Head of caudate nucleus (tissue), 42 donors: ENCODE measurements around the gene BANP.
"Not testable (repeated sequence)": the region's sequence is repeated elsewhere in the genome, so short reads cannot be mapped to it uniquely, and the experiment has no call there.

ENCODE experiments used
- DNase-seq, 42 donors: peaks; one replicate each; pipeline versions ENCODE4 v3.0.0 to v3.0.0-alpha.2; 2020 to 2021; ENCODE audit warnings: mixed read lengths in 7 of 42
- intact Hi-C: fragments of 100-400 bp; cut with DNase I; formaldehyde crosslinking; loops from one replicate; pipeline ENCODE4 v1.15.0; 2022

BANP gene

DNA sequence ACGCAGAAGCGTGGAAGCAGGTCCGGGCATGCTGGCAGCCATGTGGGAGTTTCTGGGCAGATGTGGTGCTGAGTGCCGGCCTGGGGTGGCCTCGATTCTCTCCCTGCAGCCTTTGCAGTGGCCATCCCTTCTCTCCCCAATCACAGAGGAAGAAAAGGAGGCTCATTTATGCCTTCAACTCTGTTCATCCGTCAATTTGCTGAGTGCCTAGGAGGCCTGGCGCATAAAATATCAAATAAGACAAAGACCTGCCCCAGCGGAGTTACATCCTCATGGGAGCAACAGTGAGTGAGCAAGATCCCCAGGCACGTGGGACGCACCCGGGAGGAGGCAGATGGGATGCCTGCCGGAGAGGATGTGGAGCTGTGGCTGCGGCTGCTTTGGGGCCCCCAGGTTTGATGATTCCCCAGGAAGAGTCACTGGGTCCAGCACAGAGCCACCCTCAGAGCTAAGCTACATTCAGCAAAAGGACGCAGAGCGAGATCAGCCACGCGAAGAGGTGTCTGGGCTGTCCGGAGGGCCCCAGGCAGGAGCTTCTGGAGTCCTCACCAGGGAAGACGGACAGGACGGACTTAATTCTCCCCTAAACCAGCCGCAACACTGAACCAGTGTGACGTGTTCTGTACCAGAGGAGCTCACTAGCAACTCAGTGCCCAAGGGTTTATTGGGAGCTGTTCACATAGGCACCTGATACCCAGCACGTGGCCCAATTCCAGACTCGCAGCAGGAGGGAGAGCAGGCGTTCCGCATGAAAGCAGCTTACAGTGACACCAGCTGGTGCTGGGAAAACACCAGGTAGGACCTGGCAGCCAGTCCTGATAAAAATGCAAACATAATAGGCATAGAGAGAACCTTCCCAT, 26.2 kb upstream of the BANP start:
- intact Hi-C loops: no loop called here
- DNase-seq: no peak

DNA sequence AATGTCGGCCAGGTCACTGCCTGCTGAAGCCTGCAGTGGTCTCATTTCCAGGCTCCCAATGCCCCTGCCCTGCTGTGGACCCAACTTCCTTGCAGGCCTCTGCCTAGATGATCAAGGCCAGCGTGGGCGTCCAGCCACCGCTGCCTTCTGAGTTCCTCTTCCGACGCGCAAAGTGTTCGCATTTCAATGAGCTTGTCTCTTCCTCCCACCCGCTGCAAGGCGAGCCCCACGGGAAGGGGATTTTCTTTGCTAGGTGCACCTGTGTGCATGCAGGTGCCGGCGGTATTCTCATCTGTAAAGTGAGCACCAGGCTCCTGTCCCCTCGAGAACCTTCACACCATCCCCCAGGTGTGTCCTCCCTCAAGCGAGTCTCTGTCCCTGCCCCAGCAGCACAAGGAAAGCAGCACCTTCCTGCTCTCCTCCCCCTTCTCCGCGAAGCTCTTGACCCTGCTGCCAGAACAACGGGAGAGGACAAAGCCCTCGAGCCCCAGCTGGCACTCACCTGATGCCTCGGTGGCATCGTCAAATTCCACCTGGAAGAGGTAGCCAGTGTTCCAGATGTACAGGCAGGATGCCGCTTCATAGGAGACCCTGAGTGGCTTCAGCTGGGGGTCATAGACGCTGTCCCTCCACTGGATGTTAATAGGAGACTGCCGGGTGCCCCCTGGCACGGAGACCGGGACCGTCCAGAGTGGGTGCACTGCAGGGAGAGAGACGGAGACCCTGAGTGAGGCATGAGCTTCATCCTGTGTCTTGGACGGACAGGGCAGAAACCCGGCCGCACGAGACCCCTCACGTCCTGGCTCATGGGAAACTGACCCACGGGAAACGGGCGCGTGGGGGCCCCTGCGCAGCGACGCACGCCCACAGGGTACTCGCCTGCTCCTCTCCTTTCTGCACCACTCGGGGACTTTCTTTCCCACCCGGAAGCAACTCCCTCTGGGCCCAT, 24.7 kb upstream of the BANP start:
- peak in 29 of 42 donors; percentile 23 to 67 (median 38) for DNase-seq
- intact Hi-C loops: no loop called here

DNA sequence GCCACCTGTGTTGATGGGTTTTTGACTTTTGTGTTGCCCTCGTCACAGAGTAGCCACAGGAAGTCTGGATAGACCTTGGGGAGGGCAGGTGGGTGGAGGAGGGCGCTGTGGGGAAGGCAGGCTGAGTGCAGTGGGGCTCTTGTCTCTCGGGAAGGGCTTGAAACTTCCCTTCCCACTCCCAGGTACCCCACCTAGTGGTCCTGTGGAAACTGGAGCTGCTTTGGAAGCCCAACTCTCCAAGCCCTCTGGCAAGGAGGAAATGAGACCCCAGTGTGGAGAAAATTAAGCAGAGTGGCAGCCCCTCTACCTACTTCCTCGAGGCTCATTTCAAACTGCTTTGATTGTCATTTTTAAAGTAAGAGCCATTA, 24.1 kb upstream of the BANP start:
- intact Hi-C loops: no loop called here
- no peak for DNase-seq

DNA sequence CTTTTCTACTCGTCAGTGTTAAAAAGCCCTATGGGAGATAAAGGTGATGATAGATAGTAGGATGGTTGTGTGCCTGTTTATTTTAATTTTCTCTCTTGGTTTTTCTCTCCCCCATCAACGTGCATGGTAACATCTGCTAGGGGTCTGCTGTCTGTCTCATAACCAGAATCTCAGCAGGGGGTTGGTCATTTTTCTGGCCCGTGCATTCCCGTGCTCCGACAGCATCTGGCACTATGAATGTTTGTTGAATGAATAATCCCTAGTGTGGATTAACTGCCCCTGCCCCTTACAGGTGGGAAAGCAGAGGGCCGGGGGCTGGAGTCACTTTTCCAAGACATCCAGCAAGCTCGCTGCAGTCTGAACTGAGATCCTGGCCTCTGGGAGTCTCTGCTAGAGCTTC, 21.2 kb upstream of the BANP start:
- DNase-seq: no peak
- intact Hi-C loops: no loop called here

DNA sequence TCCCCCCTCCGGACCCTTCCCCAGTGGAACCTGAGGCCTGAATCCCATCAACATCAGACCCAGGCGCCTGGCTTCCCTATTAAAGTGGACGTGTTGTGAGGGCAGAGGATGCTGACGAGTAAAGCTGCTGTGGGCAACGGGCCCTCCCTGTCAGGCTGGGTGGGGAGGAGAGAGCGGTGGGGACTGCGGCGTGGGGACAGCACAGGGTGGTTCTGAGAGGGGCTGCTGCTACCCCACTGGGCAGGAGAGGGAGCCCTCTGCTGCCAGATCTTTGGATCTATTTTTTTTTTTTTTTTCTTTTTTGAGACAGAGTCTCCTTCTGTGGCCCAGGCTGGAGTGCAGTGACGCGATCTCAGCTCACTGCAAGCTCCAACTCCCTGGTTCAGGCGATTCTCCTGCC, 20.8 kb upstream of the BANP start:
- intact Hi-C loops: no loop called here
- no peak for DNase-seq

DNA sequence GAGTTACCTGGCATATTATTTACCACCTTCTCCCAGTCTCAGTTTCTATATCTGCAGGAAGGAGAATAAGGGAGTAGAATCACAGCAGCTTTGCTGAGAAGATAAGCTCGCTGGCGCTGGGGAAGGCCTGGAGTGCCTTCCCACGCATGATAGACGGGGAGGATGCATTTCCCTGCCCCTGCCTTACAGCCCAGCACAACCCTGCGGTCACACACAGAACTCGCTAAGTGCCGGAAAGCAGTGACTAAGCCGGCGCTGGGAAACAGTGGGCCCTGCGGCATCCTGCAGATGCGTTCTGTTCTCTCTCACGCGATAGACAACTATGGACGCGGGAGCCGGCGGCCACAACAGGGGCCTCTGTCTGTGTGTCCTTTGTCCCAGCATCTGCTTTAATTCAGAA, 19.7 kb upstream of the BANP start:
- intact Hi-C loops: no loop called here
- DNase-seq: no peak

DNA sequence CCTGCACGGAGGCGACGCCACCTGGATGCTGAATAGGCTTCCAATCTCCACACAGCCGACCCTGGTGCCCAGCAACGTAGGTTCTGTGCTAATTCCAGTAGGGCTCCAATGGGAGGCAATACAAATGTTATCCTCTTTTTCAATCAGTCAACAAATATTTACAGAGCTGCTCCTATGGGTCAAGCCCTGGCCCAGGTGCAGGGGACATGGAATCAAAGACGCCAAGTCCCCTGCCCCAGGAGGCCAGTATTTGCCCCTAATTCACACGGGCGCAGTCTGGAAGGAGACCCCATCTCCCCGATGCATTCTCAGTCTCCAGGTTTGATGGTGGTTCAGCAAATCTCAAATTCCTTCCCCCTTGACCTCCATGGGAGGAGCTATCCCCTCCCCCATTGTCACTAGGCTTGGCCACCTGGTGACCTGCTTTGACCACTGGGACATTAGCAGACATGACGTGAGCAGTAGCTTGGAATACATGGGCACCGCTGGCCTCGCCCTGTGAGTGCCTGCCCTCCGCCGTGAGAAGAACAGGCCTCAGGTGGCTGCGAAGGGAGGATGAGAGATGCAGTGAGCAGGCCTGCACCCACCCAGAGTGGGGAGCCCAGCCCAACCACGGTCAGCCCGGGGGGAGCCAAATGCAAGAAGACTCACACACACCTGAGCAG, 18.6 kb upstream of the BANP start:
- DNase-seq, intact Hi-C loops: not testable (repeated sequence)

DNA sequence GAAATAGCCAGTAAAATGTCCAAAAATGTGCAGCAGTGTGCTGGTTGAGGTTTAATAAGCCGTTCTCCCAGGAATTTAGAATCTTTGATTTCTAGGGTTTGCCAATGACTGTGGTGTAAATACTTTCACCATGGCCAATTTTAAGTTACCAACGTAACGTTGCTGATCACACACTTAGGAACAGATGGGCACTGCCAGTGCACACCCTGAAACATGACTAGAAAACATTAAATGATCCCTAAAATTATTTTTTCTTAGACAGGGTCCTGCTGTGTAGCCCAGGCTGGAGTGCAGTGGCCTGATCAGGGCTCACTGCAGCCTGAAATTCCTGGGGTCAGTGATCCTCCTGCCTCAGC, 18.1 kb upstream of the BANP start:
- intact Hi-C loops: no loop called here
- no peak for DNase-seq

DNA sequence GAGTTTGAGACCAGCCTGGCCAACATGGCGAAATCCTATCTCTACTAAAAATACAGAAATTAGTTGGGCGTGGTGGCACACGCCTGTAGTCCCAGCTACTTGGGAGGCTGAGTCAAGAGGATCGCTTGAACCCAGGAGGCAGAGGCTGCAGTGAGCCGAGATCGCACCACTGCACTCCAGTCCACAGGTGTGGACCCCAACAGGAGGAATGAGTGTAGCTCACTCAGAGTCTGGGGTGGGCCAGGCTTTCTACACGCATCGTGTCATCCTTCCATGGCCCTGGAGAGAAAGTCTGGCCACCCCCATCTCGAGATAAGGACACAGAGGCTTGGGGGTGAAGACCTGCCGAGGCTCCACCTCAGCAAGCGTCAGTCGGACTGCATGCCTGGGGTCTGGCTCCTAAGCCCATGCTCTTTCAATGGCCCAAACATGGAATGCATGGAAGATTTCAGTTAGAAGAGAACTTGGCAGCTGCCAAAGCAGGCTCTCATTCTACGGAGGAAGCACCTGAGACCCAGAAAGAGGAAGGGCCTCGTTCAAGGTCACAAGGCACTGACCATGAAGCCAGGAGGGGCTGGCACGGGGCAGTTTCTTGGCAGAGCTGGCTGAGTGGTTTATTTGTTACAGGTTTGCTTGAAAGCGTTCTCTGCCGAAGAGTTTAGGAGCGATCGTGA, 16.3 kb upstream of the BANP start:
- DNase-seq, intact Hi-C loops: not testable (repeated sequence)

DNA sequence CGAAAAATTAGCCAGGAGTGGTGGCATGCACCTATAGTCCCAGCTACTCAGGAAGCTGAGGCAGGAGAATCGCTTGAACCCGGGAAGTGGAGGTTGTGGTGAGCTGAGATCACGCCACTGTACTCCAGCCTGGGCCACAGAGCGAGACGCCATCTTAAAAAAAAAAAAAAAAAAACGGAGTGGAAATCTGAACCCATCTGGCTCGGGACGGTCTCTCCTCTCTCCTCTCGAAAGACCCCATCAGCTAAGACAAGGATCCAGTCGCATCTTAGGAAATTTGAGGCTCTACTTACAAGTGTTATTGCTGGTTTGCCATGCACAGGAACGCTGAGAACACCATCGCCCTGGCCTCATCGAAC, 15.2 kb upstream of the BANP start:
- DNase-seq, intact Hi-C loops: not testable (repeated sequence)

DNA sequence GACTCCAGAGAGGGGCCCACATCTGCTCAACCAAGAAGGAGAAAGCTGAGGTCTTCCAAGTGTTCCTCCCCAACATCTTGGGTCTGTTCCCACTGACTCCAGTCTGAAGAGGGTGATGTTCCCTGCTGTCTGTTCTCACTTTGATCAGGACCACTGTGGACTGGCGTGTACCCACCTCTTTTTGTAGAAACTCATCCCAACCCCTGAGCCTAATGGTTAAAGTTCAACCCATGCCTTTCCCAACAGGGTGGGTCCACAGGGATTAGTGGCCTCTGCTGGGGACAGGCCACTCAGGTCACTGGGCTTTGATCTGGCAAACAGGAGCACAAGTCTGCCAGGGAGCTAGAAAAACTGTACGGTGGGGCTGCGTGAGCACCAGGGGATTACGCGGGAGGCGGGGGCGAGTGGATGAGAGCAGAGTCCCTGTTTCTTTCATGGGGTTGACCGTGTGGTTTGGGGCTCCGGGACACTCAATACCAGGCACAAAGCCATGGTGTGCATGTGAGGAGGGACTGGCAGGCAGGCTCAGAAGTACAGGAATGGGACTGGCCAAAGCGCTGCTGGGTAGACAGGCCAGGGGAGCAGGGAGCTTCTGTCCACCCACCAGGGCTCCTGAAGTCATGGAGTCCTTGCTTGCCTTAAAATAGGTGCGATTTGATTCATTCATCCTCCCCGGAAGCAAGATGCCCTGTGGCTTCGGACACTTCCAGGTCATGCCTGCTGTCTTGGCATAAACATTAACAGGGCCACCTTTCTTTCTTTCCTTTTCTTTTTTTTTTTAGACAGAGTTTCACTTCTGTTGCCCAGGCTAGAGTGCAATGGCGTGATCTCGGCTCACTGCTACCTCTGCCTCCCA, 14.6 kb upstream of the BANP start, which contains the start of gene CA5A:
CA5A (minus strand) TSS at position 155 of the 856 bp plus-strand sequence; CDS start at position 76, 79 bp downstream.
- DNase-seq: no peak
- intact Hi-C loops: no loop called here

DNA sequence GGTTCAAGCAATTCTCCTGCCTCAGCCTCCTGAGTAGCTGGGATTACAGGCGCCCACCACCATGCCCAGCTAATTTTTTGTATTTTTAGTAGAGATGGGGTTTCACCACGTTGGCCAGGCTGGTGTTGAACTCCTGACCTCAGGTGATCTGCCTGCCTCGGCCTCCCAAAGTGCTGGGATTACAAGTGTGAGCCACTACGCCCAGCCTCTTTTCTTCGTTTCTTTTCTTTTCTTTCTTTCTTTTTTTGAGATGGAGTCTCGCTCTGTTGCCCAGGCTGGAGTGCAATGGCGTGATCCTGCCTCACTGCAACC, 14.0 kb upstream of the BANP start:
- DNase-seq, intact Hi-C loops: not testable (repeated sequence)

DNA sequence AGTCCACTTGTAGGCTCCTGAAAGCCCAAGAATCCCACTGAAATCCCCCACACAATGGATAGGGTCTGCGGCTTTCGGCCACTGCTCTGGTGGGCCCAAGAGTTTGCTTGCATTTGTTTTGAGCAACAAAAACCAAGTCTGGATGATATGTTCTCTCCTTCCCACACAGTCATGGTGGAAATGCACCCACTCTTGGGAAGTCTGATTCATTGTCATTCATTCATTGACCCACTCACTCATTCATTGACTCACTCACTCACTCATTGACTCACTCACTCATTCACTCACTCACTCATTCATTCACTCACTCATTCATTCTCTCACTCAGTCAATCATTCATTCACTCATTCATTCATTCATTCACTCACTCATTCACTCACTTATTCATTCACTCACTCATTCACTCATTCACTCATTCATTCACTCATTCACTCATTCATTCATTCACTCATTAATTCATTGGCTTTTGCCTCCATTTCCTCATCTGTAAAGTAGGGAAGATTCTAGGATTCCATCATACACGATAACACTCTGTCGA, 12.8 kb upstream of the BANP start:
- intact Hi-C loops: no loop called here
- DNase-seq: no peak

DNA sequence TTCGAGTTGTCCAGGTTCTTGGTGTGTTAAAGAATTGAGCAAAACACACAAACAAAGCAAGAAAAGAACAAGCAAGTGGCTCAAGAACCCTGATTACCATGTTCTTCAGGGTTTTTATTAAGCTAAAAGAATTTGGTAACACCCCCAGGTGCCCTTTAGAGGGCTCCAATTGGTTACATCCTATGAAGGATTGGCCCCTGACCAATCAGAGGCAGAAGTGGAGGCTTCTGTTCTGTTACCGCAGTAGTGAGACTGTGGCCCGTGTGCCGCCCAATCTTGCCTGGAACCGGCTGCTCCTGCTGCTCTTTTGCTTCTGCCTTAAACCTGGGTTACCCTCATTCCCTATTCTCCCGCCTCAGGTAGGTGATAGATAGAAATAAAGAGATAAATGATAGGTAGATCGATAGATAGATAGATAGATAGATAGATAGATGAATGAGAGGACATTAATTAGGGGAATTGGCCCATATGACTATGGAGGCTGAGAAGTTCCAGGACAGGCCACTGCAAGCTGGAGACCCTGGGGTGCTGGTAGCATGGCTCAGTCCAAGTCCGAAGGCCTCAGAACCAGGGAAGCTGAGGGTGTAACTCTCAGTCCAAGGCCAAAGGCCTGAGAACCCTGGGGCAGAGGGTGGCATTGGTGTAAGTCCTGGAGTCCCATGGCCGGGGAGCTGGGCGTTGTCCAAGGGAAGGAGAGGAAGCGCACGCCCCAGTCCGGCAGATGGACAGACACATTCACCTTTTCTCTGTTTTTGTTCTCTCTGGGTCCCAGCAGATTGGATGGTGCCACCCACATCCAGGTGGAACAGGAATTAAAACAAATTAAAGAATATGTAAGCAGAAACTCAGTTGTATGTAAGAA, 11.4 kb upstream of the BANP start:
- intact Hi-C loops: no loop called here
- no peak for DNase-seq

DNA sequence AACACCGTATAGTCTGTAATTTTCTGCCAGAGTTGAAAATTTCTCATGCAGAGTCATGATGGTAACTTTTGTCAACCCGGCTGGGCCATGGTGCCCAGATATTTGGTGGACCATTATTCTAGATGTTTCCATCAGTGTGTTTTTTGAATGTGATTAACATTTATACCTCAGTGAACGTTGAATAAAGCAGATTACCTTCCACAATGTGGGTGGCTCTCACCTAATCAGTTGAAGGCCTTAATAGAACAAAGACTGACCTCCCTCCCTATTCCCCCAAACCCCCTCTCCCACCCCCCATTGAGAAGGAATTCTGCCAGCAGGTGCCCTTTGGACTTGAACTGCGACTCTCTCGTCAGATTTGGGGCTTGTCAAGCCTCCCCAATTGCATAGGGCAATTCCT, 8.6 kb upstream of the BANP start:
- no peak for DNase-seq
- intact Hi-C loops: no loop called here

DNA sequence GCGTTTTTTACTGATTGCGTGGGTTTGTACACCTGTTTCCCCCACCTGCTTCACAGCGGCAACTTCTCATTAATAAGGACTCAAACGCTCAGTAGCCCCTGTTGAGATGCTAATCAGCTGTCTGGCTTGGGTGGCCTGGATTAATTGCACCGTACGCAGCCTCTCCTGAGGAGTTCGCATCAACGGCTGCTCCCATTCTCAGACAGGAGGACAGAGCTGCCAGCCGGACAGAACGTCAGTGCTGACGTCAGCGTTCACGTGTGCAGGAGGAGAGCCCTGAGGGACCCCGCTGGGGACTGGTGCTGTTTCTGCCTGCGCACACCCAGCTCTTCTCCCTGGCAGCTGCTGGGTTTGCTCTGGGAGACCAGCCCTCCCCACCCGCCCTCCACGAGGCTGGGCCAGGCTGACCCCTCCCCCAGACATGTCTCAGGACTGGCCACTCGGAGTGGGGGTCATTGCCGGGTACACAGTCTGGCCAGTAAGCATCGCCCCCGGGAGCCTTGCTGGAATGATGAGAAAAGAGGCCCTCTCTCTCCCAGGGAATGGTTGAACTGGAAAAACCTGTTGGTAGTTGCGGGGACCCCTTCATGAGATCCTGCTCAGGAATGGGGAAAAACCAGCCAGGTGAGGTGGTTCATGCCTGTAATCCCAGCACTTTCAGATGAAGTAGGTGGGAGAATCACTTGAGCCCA, 5.7 kb upstream of the BANP start:
- intact Hi-C loops: no loop called here
- peak; percentile 60 to 88 (median 77) for DNase-seq
